HG02885 (cell line): ENCODE data around the gene APOD.
"Not testable (repeated sequence)": the region's sequence is repeated elsewhere in the genome, so short reads cannot be mapped to it uniquely, and the experiment has no call there.

Source experiments
- ATAC-seq: cut with Tn5 transposase; IDR thresholded peaks from one replicate; pipeline ENCODE4 v1.9.1; 2021; ENCODE audit warnings: mild to moderate bottlenecking; ENCODE audit not compliant: unreplicated experiment, poor library complexity

APOD gene

DNA sequence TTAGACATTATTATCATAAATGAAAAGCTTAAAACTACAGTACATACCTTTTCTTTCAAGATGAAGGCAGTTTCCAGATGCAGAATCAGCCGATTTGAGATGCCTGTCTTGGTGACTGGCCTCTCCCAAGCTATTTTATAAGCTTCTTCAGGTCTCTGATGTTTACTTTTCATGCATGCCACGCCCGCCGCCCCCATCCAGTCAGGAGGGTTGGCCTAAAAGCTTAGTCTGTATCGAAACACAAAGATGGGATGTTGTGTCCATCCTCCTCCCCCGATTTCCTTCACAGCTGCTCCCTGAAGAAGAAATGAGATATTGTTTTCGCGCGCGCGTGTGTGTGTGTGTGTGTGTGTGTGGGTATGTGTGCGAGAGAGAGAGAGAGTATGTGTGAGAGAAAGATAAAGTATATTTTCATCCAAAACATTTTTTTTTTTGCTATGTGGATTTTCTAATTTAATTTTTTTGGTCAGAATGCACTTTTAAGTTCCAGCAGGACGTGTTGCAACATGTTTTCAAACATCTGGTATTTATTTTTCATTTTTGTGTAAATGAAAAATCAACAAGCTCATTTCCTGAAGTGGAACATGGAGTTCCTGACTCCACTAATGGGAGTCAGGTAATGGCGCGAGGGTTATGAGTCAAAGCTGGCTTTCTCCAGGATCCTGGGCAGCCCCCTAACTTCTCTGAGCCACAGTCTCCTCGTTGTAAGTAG is at the start of gene APOD:
Gene APOD, minus strand, starts transcription at position 110 of the 712 bp plus-strand sequence. CDS start 4,479 bp downstream, outside the sequence.
- ATAC-seq: no peak

DNA sequence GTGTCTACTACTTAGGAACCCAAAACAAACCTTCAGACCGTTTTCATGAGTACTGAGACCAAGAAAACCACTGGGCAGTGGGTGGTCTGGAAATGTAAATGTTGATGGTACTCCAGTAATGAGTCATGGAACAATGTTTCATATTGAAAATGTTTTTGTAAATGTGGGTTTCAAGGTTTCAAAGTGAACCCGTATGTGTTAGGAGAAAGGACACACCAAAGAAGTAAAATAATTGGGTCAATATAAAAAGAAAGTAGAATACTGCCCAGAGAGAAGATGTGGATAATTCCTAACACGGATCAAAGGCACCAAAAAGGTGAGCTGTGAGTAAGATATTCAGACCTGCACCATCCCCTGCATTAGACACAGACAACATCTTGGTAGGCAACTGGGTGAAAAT is 49.6 kb upstream of the APOD start:
- not testable (repeated sequence) for ATAC-seq

DNA sequence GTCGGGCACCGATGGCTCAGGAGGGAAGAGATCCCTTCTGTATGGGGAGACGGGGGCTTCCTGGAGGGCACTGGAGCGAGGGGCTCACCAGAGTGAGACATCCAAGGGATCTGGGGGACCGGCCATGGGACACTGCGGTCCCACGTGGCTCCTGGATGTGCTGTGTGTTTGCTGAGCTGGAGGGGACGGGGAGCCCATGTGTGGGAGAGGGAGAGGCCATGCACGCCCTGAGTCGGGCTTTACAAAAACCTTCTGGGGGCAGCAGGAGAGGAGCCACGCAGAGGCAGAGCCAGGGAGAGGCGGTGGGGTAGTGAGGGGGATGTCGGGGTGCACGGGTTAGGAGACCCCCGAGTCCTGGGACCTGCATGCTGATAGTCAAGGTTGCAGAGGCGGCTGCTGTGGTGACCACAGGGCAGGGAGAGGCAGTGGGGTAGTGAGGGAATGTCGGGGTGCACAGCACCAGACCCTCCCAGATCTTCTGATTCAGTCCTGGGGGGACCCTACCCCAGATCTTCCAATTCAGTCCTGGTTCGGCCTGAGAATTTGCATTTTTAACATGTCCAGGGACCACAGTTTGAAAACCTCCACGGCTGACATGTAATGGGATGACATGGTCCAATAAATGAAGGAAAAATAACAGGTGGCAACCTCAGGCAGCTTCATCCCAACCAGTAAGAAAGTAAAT is 48.9 kb upstream of the APOD start:
- not testable (repeated sequence) for ATAC-seq

DNA sequence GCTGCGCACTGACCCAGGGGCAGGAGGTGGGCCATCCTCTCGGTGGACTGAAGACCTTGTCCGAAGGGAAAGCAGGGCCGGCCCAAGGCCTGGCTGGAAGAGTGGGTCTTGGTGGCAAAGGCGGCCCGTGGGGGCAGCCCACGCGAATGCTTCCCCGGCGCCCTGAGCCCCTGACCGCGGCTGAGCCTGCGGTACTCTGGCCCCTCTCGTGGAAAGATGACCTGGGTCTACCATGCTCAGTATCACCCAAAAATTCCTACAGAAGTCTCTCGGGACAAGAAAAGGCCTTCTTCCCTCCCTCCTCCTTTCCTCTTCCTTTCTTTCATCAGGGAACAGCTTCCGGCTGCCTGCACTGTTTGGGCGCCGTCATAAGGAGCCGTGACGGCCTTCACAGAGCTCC is 48.3 kb upstream of the APOD start:
- ATAC-seq: not testable (repeated sequence)

DNA sequence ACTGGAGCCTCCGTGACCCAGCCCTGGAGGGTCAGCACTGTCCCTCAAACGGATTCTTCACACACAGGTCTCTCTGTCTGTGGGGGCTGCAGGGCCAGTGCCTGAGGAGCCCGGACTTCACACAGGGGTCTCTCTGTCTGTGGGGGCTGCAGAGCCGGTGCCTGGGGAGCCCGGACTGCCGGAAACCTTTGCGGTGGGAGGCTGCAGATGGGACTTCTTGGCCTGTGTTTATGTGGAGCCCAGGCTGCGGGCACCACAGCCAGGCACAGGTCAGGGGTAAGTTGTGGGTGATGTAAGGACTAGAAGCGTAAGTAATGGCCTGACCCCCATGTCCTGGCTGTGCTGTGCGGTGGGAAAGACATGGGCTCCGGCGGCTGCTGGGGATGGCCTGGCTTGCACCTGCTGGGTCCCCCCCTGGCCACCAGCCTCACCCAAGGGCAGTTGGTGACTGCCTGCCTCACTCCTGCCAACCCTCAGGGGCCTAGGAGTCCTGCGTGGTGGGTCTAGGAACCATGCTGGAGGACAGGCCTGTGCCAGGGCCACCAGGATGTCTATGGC is 47.3 kb upstream of the APOD start:
- not testable (repeated sequence) for ATAC-seq

DNA sequence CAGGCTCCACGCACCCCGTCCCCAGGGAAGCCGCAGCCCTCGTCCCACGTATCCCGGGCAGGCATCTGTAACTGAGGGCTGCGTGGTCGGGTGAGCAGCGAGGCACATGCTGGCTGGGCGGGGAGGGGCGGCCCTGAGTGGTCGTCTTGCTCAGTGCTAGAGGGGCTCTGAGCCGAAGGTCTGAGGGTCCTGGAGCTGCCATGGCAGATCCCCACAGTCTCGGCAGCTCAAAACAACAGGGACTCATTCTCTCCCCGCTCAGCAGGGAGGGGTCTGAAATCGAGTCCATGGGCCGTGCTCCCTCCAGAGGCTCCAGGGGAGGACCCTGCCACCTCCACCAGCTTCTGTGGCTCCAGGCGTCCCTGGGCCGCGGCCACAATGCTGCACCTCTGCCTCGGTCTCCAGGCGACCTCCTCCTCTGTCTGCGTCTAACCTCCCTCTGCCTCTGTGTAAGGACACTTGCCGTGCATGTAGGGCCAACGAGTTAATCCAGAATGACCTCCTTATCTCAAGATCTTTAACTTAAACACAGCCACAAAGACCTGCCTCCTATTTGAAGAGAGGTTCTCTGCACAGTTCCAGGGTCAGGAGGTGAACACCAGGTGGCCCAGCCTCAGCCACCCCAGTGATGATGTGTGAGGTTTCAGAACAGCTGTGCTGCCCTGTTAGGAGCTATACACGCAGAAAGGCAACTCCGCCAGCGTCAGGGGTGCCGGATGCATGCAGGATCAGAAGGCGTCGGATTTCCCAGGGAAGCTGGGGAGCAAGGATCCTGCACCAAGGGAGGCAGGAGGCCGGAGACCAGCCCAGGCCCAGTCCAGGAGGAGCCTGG is 46.6 kb upstream of the APOD start:
- peak; percentile 34 for ATAC-seq

DNA sequence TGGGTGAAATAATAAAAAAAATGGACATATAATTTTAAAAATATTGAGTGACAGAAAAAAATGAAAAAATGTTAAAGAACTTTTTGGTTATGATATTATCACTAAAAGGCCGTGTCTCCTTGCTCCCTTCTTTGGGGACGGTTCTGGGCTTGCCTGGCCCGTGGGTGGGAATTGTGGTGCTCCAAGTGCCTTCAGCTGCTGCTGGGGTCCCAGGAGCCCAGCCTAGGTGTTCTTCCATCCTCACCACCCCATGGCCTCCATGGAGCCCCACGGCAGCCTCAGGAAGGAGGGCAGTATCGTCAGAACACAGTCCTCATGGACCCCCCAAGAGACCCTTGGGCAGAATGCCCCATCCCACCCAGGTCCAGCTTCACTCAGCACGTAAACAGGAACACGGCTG is 45.9 kb upstream of the APOD start:
- ATAC-seq: not testable (repeated sequence)

DNA sequence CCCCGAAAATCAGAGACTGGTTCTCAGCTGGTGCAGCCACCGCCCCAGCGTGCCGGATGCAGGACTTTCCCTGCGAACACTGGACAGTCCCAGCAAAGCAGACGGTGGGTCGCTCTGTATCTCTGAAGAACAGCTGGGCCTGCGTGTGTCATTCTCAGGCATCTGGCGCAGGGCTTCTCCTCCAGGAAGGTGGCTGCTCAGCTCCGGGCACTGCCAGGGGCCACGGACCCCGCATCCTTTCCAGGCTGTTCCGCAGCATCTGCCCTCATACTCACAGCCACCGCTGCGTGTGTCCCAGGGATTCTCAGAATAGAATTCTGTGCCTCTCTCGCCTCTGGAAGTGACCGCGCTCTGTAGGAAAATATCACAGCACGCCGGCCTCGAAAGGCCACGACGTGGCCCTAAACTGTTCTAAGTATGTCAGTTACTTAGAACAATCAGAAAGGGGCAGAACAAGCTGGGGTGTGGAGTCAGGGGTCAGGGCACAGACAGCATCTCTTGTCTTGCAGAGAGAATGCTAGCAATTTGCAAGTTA is 44.7 kb upstream of the APOD start:
- ATAC-seq: not testable (repeated sequence)

DNA sequence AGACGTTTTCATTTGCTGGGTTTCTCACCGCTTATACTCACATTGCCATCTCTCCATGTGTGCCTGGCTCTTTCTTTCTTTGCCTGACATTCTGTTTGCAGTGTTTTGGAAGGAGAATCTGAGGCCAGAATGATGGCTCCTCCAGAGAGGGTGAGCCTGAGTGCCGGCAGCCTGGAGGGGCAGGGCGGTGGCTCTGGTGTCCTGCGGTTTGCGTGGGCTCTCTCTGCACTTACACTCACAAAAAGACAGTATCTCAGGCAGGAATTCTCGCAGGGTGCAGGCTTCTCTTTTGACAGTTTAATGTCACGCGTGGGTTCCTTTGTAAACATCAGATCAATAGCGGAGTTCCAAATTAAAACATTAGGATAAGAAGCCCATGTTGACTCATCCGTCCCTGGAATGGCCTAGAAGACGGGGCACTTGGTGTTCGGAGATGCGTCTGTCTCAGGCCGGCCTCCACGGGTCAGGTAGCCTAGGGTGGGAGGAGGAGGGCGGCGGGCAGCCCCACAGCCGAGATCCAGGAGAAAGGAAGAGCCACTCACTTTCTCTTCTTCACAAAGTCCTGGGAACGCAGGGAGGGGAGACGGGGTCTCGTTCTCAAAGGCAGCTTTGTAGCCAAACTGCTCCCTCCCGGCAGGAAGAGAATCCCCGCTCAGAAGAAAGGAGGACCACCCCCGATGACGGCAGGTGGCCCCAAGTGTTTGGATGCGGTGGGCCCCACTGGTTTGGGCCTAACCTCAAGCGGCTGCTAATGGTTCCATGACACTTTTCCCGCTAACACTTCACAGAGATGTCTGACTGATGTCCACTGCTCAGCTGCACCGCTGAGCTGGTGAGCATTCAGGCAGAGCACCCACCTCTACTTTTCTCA is 44.0 kb upstream of the APOD start:
- not testable (repeated sequence) for ATAC-seq

DNA sequence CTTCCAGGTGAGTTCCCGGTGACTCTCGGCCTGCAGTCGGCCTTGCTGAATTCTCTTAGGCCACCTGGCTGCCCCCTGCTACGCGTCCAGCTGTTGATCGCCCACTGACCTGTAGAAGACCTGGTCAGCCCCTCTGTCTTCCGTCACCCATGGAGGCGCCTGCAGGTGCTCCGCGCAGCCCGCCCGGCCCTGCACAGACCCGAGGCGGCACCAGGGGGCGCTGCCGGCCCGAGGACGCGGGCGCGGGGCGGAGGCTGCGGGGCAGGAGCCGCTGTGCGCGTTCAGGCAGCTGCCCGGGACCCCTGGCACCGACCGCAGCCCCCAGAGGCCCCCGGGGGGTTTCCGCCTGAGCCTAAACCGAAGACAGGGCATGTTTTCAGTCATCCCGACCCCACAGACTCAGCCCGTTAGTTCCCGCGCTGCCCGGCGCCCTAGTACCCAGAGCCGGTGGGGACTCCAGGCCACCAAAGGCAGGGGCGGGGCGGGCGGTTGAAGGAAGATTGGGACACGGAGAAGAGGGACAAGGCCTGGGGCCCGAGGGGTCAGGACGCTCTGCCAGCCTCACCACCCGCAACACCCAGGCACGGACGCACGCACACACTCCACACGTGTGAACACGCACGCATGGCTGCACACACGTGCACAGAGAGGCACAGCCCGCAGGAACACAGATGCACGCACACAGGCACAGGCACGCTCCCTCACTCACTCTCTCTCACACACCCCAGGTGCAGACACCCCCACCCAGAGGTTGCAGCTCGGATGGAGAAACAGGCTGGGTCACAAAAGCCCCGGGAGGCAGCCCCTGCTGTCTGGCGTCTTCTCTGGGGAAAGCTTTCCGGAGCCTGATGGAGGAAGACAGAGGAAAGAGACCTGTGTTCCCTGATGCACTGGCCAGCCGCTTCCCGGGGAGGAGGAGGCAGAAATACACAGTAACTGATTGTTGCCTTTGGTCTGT is 41.1 kb upstream of the APOD start:
- ATAC-seq: peak; percentile 78

DNA sequence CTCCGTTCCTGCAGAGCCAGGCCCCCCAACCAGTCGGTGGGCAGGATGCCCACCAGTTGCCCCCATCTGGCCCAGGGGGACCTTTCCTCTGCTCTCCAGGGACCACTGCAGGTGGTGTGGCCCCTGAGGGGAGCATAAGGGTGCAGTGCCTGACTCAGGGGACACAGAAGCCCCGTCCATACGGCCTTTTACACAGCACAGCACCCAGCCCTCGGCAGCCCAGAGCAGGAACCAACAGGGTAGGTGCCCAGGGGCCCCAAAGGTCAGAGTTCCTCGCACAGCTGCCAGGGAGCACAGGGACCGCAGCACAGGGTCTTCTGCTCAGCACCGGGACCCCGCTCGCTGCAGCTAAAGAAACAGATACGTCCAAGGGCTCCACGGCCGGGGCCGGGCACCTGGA is 40.4 kb upstream of the APOD start:
- ATAC-seq: peak; percentile 19

DNA sequence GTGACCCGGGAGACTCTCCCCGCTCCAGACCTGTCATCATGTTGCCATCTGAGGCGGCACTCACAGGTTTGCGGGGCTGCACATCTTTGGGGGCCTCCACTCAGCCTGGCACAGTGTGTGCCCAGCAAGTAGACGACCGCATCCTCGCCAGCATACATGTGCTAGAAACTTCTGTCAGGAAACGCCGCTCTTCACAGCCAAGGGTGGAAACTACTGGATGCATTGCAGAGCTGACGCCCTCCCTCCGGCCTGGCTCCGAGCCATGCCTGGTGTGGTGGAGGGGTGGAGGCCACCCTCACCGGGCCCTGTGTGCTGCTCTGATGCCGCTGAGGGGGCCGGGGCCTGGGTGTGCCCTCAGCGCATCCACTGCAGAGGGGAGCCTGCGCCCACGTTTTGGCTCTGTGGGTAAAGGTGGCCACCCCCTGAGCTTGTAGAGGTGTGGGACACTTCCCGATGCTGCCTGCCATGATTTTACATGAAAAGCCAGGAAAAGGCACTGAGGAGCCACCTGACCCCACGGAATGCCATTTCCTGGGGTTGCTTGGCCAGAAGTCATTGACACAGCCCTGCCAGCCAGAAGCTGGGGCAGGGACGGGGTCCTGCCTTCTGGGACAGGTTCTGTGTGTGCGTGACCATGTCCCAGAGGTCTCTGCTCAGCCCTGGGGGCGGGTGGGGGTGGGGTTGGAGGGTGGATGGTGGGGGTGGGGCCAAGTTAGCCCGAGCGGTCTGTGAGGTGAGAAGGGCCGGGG is 39.7 kb upstream of the APOD start:
- not testable (repeated sequence) for ATAC-seq

DNA sequence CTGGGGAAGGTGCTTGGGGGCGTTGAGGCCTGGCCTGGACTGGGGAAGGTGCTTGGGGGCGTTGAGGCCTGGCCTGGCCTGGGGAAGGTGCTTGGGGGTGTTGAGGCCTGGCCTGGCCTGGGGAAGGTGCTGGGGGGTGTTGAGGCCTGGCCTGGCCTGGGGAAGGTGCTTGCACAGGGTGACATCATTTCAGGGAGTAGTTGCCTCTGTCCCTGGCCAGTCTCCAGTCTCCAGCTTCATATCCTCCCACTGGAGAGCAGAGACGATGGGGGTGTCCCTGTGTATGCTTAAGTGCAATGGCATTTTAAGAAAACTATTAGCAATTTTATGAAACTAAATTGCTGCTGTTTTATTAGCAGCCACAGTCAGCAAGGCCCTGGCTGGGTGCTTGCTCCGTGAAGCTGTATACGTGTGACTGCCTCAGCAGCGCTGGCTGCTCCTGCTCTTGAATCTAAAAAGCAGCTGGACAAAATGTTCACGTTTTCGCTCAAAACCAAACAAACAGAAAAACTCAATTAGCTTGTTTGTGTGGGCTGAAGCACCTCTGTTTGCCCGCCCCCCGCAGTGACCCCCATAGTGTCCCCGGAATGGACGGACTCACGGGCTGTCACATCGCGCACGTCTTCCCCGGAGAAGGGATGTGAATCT is 38.9 kb upstream of the APOD start:
- ATAC-seq: not testable (repeated sequence)

DNA sequence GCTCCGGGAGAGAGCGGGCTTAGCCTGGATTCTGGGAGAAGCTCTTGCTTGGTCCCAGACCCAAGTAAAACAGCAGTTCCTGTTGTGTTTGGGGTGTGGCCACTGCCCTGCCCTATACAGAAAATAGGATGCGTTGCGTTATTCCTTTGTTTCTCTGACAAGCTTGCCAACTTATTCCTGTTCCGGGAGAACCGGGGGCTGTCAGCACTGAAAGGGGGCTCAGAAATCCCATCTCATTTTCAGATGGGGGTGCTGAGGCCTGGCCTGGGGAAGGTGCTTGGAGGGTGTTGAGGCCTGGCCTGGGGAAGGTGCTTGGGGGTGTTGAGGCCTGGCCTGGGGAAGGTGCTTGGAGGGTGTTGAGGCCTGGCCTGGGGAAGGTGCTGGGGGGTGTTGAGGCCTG is 38.3 kb upstream of the APOD start:
- ATAC-seq: not testable (repeated sequence)

DNA sequence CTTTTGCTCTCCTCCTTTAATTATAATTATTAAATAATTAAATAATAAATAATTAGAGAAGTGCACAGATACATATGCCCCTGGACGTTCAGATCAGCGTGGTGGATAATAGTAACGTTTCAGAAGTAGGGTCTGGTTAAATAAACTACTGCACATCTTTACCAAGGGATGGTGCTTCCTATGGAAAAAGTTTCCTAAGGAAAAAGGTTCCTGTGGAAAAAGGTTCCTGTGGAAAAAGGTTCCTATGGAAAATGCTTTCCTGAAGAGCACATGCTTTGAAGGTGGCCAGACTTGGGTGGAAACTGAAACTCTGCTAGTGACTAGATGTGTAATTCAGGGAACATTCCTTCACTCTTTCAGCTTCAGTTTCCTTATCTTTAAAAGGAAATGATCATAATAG is 37.4 kb upstream of the APOD start:
- not testable (repeated sequence) for ATAC-seq

DNA sequence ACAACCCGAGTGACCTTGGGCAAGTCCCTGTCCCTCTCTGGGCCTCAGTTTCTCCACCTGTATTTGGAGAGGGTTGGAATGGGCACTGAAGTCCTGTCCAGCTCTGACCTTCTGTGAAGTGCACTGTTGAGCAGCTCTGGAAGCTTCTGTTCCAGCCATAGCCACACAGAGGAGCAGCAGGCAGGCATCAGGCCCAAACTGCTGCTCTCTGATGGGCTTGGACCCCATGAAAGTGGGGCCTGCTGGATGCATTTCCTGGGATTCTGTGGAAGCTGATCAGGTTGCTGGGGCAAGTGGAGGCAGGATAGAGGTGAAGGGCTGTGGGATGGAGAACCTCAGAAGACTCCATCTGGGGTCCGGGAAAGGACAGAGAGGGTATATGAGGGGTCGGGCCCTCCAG is 36.7 kb upstream of the APOD start:
- ATAC-seq: not testable (repeated sequence)
